GM18520 (cell line): ENCODE data around the gene EIF4G3.
"Not testable (repeated sequence)": the region's sequence is repeated elsewhere in the genome, so short reads cannot be mapped to it uniquely, and the experiment has no call there.

ENCODE experiments used
- ATAC-seq: cut with Tn5 transposase; IDR thresholded peaks from one replicate; pipeline ENCODE4 v1.9.1; 2021; ENCODE audit not compliant: unreplicated experiment

The EIF4G3 gene

DNA sequence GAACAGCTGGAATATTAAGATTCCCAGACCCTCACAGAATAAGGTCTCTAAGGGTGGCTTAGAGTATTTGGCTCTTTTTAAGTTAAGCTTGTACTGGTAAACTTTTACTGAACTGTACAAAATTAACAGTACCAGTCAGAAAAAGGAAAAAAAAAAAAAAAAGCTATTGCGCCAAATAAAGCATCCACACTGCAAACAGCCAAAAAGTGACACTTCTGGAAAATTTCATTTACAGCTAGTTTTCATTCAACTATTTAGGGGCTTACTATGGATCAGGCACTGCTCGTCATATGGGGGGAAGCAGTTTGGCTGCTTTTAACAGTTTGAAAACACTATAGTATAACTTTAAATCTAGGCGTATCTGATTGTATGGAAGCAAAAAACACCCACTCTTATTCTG, 139.6 kb downstream of the EIF4G3 start:
- ATAC-seq, result no peak

DNA sequence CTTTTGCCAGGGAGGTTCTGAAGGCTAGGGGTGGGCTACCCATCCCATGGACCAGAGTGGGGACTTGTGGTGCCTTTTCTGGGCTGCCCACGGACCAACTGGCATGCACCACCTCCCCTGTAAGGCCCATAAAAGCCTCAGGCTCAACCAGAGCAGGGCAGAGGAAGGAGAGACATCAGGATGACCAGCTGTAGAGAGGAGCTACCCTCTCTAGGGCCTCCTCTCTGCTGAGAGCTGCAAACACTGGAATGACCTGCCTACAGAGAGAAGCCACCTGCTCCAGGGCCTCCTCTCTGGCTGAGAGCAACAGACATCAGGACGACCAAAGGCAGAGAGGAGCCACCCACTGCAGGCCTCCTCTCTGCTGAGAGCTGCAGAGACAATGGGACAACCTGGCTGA, 140.9 kb downstream of the EIF4G3 start:
- no peak for ATAC-seq

DNA sequence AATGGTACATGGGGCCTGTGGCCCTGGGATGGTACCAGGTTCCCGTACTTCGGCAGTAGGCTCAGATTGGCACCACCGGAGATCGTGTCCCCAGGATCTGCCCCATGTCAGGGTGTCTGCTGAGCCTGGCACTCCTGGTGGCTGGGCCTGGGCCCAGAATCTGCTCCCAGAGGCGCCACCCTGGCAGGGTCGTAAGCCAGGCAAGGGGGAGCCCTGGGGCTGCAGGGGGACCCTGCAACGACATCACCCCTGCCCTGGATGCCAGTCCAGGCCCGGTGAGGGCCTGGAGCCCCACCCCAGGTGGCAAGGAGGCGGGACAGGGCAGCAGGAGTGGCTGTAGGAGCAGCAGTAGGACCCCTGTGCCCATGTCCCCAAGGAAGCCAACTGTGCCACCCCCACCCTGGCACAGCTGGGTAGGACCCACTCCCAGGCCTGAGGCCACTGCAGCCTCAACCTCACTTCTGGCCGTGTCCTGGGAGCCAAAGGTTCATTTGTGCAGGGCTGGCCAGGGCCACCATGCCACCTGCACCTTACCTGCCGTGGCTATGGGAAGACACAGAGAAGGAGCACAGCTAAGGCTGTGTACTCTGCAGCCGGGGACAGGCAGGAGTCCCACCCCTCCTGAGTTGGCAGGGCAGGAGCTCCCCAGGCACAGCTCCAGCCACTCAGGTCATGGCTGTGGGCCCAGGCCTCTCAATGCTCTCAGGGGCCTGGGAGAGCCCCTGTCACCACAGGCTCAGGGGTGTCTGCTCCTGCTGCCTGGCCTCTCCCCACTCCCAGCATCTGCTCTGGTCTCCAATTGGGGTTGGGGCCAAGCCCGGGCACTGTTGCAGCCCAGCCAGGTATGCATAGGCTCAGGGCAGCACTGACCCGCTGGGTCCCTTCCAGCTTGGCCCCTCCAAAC, 141.7 kb downstream of the EIF4G3 start:
- no peak for ATAC-seq

DNA sequence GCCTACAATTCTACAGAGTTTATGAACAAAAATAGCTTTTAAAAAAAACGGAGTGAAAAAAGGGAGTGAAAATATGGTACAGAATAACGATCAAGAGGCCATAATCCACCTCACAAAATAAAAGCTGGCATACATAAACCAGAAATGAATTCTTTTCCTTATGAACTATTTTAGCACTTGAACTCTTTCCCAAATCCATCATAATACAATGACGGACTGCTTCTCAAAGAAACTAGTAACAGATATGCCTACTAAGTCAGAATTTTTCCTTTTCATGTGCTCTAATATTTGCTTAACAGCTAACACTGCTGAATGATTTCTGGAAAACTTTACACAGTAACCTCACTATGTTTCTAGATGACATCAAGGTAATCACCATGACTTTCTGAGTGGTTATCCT, 144.0 kb downstream of the EIF4G3 start:
- no peak for ATAC-seq

DNA sequence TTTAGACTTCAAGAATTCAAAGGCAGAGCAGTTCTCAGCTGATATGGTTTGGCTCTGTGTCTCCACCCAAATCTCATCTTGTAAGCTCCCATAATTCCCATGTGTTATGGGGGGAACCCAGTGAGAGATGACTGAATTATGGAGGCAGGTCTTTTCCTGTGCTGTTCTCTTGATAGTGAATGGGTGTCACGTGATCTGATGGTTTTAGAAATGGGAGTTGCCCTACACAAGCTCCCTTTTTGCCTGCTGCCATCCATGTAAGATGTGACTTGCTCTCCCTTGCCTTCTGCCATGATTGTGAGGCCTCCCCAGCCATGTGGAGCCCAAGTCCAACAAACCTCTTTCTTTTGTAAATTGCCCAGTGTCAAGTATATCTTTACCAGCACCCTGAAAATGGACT, 146.5 kb downstream of the EIF4G3 start:
- ATAC-seq, result no peak

DNA sequence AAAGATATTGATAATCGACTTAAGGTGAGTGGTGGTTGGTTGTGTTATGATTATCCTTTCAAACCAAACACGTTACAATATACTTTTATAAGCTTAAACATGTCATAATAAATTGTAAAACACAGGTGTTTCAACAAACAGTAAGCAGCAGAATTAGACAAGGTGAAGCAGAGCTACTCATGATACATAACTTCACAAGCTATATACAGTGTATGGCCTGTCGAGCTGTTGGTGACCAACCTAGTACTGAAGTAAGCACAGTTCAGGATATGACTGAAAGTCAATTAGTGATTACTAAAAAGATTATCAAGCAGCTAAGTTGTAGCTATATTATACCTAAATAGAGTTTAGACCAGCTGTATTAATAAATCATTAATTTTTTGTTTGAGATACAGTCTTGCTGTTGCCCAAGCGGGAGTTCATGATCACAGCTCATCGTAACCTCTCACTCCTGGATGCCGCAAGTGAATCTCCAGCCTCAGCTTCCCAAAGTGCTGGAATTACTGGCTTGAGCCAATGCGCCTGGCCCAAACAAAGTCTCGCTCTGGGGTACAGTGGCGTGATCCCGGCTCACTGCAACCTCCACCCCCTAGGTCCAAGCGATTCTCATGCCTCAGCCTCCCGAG, 148.1 kb downstream of the EIF4G3 start:
- ATAC-seq, result no peak

DNA sequence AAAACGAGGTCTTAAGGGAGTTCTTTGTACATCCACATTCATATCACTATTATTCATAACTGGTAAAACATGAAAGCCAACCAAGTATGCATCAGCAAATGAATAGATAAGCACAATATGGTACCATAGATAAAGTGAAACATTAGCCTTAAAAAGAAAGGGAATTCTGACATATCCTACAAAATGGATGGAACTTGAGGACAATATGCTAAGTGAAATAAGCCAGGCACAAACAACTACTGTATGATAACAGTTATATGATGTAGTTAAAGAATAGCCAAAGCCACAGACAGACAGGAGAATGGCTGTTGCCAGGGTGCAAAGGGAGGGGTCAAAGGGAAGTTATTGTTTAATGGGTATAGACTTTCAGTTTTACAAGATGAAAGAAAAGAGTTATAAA, 148.9 kb downstream of the EIF4G3 start:
- ATAC-seq, result no peak

DNA sequence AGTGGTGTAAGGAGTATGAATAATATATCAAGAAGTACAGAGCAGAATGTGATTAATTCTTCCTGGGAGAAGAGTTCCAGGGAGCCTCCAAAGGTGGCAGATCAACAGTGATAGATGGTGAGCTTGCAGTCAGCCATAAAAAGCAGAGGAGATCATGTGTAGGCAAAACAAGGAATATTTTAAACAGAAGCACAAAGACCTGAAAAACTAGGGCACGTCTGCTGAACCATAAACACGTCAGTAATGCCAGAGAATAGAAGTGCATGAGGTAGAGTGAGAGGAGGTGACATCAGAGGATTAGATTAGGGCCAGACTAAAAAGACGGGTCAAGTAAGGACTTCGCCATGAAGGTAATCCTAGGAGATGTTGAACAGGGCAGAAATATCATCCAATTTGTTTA, 151.8 kb downstream of the EIF4G3 start:
- ATAC-seq, result no peak

DNA sequence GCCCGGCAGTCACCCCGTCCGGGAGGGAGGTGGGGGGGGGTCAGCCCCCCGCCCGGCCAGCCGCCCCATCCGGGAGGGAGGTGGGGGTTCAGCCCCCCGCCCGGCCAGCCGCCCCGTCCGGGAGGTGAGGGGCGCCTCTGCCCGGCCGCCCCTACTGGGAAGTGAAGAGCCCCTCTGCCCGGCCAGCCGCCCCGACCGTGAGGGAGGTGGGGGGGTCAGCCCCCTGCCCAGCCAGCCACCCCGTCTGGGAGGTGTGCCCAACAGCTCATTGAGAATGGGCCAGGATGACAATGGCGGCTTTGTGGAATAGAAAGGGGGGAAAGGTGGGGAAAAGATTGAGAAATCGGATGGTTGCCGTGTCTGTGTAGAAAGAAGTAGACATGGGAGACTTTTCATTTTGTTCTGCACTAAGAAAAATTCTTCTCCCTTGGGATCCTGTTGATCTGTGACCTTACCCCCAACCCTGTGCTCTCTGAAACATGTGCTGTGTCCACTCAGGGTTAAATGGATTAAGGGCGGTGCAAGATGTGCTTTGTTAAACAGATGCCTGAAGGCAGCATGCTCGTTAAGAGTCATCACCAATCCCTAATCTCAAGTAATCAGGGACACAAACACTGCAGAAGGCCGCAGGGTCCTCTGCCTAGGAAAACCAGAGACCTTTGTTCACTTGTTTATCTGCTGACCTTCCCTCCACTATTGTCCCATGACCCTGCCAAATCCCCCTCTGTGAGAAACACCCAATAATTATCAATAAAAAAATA, 152.4 kb downstream of the EIF4G3 start:
- ATAC-seq, result not testable (repeated sequence)

DNA sequence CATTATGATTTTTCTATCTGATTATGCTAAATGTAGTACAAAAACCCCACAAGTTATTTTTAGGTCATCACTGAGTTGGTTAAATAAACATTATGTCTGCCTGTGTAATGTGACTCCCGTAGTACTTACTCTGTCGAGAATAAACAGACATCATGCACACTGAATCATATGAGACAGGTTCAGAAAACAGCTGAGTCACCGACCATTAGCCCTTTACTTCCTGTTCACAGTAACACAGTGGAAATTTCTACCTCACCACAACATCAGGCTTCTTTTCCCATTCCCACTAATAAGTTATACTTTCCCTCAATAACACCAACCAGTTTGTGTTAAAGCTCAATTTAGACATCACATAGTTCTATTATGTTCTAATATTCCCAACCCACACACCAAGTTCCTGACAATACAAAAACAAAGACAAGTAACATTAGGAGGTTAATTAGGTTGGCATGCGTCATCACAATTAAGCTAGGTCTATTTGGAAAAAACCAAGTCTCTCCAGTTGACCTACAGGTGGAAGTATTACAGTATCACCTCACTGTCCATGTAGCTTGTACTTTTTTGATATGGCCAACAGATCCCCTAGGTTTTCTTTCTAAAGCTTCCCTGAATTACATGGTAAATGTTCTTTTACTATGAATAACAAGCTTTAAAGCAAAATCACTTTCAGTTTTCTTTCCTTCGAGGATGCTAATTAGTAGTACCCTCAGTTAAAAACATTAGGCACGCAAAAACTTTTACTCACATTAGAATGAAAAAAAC, 154.2 kb downstream of the EIF4G3 start:
- peak; percentile 80 for ATAC-seq

DNA sequence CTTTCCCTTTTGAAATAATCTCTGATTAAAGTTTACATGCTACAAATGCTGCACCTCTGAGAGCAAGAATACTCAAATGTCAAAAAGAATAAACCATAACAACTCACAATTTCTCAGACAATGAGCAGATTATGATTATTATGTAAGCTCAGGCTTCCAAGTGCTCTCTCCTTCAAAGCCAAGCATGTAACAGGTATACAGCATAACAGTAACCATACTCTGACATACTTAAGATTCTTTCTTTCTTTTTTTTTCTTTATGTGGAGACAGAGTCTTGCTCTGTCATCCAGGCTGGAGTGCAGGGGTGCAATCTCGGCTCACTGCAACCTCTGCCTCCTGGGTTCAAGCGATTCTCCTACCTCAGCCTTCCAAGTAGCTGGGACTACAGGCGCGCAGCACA, 155.4 kb downstream of the EIF4G3 start:
- no peak for ATAC-seq

DNA sequence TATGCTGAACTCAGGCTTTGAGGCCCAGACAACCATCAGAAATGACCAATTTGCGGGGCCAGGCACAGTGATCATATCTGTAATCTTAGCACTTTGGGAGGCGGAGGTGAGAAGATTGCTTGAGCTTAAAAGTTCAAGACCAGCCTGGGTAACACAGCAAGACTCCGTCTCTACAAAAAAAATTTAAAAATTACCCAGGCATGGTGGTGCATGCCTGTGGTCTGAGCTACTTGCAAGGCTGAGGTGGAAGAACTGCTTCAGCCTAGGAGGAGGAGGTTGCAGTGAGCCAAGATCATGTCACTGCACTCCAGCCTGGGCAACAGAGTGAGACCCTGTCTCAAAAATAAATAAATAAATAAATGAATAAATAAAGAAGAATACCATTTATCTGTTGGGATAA, 156.5 kb downstream of the EIF4G3 start:
- no peak for ATAC-seq

DNA sequence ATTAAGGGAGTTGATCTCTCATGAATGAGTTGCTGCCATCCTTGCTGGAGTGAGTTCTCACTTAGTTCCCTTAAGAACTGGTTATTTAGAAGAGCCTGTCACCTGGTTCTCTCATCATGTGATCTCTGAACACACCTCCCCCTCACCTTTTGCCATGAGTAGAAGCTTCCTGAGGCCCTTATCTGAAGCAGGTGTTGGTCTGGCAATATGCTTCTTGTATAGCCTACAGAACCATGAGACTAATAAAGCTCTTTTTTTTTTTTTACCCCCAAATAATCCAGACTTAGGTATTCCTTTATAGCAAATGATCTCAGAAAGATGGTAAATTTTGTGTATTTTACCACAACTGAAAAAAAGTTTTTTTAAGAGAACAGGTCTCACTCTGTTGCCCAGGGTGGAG, 158.0 kb downstream of the EIF4G3 start:
- no peak for ATAC-seq

DNA sequence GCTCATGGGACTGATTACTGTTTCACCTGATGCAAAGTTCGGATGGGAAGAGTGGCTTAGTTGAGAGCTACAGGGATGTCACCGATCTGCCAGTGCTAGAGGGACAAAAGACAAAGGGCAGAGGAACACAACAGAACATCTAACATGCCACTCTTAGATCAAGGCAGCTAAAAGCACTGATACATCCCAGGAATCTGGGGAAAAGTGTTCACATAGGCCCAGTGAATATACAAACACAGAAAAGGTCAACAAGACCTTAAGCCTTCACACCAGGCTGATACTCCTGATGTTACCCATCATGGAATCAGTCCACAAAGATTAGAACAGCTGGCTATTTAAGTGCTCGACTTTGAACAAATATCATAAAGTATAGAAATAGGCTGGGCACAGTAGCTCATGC, 163.2 kb downstream of the EIF4G3 start:
- no peak for ATAC-seq

DNA sequence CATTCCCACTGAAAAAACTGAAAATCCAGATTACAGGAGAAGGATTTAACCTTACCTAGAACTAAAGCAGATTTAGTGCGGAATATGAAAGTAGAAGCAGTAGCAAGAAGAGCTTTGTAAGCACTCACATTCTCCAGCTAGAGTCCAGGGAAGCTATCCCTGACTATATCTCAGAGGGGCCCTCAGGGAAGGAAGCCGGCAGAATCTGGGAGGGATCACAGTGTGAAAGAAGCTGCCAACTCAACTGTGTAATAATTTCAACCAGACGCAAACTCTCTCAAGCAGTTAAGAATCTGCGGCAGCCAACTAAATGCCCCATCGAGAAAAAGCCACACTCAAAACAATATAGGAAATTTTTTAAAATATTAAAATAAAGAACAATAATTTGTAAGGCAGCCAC, 163.8 kb downstream of the EIF4G3 start:
- no peak for ATAC-seq

DNA sequence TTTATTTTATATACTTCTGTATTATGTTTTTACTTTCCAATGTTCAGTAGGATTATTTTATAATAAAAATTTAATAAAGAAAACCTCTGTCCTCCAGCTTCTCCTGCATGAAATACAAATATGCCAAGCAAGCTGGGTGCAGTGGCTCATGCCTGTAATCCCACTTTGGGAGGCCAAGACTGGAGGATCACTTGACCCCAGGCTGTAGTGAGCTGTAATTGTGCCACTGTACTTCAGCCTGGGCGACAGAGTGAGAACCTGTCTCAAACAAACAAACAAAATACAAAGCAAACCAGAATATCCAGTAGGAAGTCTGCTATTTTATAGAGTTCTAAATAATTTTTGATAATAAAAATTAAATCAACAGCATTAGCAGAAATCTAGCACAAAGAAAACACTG, 168.8 kb downstream of the EIF4G3 start:
- ATAC-seq, result no peak

DNA sequence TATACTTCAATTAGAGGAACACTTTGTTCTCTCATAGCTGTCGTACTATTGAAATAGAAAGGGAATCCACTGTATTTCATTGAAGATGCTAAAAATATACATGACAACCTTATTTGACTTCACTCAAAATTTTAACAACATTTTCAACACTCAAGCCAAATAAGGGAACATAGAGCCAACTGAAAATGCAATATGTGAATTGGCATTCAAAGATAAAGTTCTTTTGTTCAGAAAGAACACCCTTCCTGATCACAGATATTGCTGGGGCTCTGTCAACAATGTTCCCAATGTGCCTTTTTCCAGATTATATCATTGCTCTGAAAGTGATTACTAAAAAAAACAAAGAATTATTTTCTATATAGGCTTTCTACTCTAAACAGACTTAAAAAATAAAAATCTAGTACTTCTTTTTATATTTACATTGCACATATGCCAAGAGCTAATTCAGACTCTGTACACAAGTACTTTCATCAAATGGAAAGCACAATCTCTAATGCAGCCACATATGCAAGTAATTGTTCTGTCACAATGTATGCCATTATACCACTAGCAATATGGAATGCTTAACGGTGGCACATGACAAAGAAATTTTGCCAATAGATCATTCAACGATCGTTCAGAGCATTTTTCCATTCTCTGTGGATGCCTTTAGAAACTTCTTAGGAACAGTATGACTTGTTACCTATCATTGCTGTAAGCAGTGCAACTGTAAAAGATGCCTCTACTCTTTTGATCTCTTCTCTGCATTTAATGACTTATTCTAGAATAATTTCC, 171.0 kb downstream of the EIF4G3 start:
- ATAC-seq, result no peak

DNA sequence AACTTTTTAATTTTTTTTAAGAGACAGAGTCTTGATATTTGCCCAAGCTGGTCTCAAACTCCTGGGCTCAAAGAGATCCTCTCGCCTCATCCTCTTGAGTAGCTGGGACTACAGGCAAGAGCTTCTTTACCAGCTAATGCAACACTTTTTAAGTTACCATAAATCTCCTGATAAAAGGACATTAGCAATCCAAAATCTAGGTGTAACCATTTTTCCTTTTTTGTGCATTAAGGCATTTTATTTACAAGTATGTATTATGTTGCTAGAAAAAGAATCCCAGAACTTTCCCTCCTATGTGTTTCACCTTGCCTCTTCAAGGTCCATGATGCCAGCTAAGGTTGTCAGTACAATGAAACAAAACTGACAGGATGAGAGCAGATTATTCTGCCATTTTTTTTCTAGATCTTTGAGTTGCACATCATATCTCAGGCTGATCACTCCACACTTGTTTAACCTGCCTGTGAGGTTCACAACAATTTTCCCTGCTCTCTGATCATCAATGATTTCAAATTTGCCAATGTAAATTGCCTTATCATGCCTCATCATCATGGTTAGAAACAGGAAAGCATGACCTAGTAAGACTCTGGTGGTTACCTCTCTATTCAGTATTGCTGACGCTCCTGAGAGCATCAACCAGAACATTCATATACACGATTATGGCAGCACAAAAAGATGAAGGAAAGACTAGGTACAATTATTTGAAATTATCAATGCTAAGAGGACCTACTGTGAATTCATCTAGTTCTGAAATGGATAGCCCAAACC, 173.2 kb downstream of the EIF4G3 start:
- ATAC-seq, result no peak

DNA sequence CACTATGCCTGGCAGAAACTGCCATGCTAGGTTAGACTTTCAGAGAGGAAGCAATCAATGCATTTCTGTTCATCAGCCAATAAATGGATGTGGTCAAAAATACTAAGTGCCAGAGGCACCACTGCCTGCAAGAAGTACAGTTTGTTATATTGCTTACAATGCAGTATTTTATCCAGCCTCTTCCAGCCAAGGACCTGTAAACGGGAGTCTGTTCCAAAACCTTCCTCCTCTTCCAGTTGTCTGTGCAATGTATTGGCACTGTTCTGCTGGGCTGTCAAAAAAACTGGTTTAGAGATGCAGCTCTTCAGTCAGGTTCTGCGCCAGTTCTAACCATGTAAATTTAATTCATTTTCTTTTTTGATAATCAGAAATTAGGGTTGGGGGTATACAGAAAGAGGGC, 175.7 kb downstream of the EIF4G3 start:
- ATAC-seq, result no peak

DNA sequence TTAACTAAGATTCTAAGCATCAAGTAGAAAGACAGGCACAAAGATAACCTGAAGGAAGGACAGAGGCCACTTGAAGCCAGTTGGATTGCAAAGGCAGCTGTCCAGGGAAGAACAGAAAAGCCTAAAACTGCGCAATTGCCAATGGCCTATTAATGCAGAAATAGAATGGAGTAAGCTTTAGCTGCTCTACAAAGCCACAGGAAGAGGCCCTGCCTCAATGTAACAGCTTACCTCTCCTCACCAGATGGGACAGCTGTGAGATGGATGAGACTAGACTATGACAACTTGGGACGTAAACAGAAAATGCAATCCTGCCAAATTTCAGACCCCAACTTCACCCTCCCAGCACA, 176.5 kb downstream of the EIF4G3 start:
- ATAC-seq, result no peak
